CD4-positive, alpha-beta T cell (primary cell): ENCODE measurements around the gene OPA3. TPM values are rescaled to one million over a fixed set of nuclear protein-coding genes. Genes with fewer than 3 reads are reported as not detected.

Experiments
- ATAC-seq: fragments of 200-7000 bp; cut with Tn5 transposase; one replicate; pipeline ENCODE4 v1.10.0; 2022; ENCODE audit warnings: mild to moderate bottlenecking; ENCODE audit not compliant: poor library complexity
- CTCF ChIA-PET: fragments of 350-600 bp; sonication (Branson Sonifier 250); formaldehyde crosslinking; loops from one replicate; lab custom pipeline; 2021; ENCODE audit warnings: antibody characterized with exemption, inconsistent platforms; lab: Charles Lee
- POLR2A ChIA-PET: fragments of 350-600 bp; sonication (Branson Sonifier 250); formaldehyde crosslinking; loops from one replicate; lab custom pipeline; 2021; ENCODE audit warnings: antibody characterized with exemption, inconsistent platforms; lab: Charles Lee
- DNase-seq, 14 experiments: peaks; one replicate each; pipeline ENCODE4 v3.0.0-alpha.2; 2013 to 2020; ENCODE audit warnings: mixed read lengths in 2 of 14
- H3K27ac ChIP-seq, 2 donors: one replicate each; pipeline versions ENCODE4 v1.5.1 to v1.7.0; 2013; ENCODE audit warnings: low read length in 2 of 2, low read depth in 1 of 2, mild to moderate bottlenecking in 1 of 2
- H3K27me3 ChIP-seq, 2 experiments: 1 replicate in 1 of 2; 2 replicates in 1 of 2; pipeline versions ENCODE4 v1.6.1 to v1.7.0; 2013; ENCODE audit warnings: low read length in 2 of 2, control low read depth in 1 of 2, mild to moderate bottlenecking in 1 of 2, moderate library complexity in 1 of 2; ENCODE audit not compliant: insufficient read depth in 2 of 2, control insufficient read depth in 1 of 2
- H3K36me3 ChIP-seq: one replicate; pipeline ENCODE4 v1.6.1; 2013; ENCODE audit warnings: low read length, control low read depth; ENCODE audit not compliant: insufficient read depth
- H3K4me1 ChIP-seq: one replicate; pipeline ENCODE4 v1.6.1; 2013; ENCODE audit warnings: low read length, control low read depth; ENCODE audit not compliant: insufficient read depth
- H3K4me3 ChIP-seq: one replicate; pipeline ENCODE4 v1.5.1; 2013; ENCODE audit warnings: mild to moderate bottlenecking, low read length, moderate library complexity
- H3K9me3 ChIP-seq, 2 experiments: 1 replicate in 1 of 2; 2 replicates in 1 of 2; pipeline versions ENCODE4 v1.6.1 to v1.7.0; 2013; ENCODE audit warnings: low read length in 2 of 2, mild to moderate bottlenecking in 2 of 2, control low read depth in 1 of 2, moderate library complexity in 1 of 2; ENCODE audit not compliant: control insufficient read depth in 1 of 2, insufficient read depth in 1 of 2
- H3K27ac Mint-ChIP-seq: one replicate; pipeline ENCODE4 v1.8.0; 2020; ENCODE audit warnings: mixed read lengths
- H3K27me3 Mint-ChIP-seq: one replicate; pipeline ENCODE4 v1.8.0; 2021; ENCODE audit warnings: mixed read lengths
- H3K36me3 Mint-ChIP-seq: one replicate; pipeline ENCODE4 v1.8.0; 2021; ENCODE audit warnings: low read depth, mixed read lengths
- H3K4me1 Mint-ChIP-seq: one replicate; pipeline ENCODE4 v1.8.0; 2021; ENCODE audit warnings: low read depth, mixed read lengths
- H3K4me3 Mint-ChIP-seq: one replicate; pipeline ENCODE4 v1.8.0; 2020; ENCODE audit warnings: mild to moderate bottlenecking, mixed read lengths
- H3K9me3 Mint-ChIP-seq: one replicate; pipeline ENCODE4 v1.8.0; 2020; ENCODE audit warnings: mixed read lengths
- intact Hi-C, 2 experiments: fragments of 100-400 bp; cut with DNase I in 1 of 2; cut with micrococcal nuclease in 1 of 2; formaldehyde crosslinking; loops; one replicate each; pipeline versions ENCODE4 v1.15.1 to v1.9.0; 2023 to 2025; cut with DNase I, micrococcal nuclease
- total RNA-seq, 174 experiments: library from RNA in 2 of 174; stranded (reverse) in 2 of 174; gene quantifications; one replicate each; pipeline ENCODE4 v1.2.3 and lab custom pipeline; 2021 to 2026
- TF ChIP-seq, protein P1 (sequence below): fragments of 200-600 bp; IDR thresholded peaks from one replicate; pipeline ENCODE4 v1.8.0; 2022; ENCODE audit warnings: antibody characterized with exemption, mild to moderate bottlenecking

Gene OPA3
- total RNA-seq, 2 experiments from 2014 or later, result 3.1 to 3.2 TPM

DNA sequence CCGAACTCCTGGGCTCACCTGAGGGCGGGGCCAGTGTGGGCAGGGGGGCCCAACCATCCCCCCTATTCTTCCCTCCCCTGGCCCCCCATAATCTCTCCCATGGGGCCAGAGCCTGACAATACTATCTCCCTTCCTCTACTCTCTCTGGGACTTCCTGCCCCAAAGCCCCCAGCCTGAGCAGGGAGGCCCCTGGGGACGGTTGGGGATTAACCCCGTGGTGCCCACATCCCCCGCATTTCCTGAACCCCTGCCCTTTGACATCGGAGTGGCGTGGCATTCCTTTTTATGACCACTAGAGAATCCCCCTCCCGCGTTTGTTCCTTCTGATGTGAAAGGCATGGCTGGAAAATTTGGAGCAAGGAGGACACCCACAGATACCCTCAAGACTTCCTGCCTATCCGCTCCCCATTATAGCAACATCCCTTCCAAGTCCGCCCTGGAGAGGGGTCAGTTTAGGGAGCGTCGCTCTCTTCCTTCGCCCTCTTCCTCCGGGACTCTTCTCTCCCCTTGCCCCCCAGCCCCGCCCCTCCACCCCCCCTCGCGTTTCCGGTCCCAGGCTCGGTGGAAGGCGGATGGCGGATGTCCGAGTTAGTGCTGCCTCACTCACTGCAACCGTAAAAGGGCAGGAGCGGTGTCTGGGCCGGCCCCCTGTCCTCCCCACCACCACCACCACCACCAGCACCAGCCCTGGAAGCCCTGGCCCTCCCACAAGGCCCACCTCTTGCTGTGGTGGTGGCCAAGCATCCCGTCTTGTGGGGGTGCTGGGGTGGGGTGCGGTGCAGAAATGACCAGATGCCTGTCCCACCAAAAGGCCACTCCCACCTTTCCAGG lies 75.5 kb downstream of the OPA3 start:
- Histone ChIP-seq H3K9me3 (no peaks in the 10 kb centered on the region), H3K27me3 (no peaks in the 10 kb centered on the region), H3K4me3 (peak overlapping the region; percentile 89), H3K4me1 (peaks cover 65% of the 10 kb centered on the region), H3K27ac (peak overlapping the region; percentile 44 to 94), H3K36me3 (peaks cover 9% of the 10 kb centered on the region)
- CTCF ChIA-PET, result interaction anchor here (0.5 to 1.7 kb wide), 3 partner anchors 30 to 95 kb away, joined by 3 to 8 read pairs (median 3); no protein-coding TSS in a partner anchor
- DNase-seq, result peak in 5 of 14 experiments; percentile 29 to 69 (median 54)
- H3K9me3 Mint-ChIP-seq, result no peaks in the 10 kb centered on the region
- TF ChIP-seq, protein P1, sequence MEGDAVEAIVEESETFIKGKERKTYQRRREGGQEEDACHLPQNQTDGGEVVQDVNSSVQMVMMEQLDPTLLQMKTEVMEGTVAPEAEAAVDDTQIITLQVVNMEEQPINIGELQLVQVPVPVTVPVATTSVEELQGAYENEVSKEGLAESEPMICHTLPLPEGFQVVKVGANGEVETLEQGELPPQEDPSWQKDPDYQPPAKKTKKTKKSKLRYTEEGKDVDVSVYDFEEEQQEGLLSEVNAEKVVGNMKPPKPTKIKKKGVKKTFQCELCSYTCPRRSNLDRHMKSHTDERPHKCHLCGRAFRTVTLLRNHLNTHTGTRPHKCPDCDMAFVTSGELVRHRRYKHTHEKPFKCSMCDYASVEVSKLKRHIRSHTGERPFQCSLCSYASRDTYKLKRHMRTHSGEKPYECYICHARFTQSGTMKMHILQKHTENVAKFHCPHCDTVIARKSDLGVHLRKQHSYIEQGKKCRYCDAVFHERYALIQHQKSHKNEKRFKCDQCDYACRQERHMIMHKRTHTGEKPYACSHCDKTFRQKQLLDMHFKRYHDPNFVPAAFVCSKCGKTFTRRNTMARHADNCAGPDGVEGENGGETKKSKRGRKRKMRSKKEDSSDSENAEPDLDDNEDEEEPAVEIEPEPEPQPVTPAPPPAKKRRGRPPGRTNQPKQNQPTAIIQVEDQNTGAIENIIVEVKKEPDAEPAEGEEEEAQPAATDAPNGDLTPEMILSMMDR, result no peak
- POLR2A ChIA-PET, result interaction anchor here (0.9 to 1.5 kb wide), 5 partner anchors 10 to 130 kb away, joined by 3 to 4 read pairs (median 3); partner anchors contain the start of genes EML2, FOSB, OPA3 and PPM1N
- H3K4me3 Mint-ChIP-seq, result peak overlapping the region; percentile 98
- H3K36me3 Mint-ChIP-seq, result peaks cover 17% of the 10 kb centered on the region
- H3K27ac Mint-ChIP-seq, result peak overlapping the region; percentile 99
- no peaks in the 10 kb centered on the region for H3K27me3 Mint-ChIP-seq
- peaks cover 65% of the 10 kb centered on the region for H3K4me1 Mint-ChIP-seq
- intact Hi-C loops, result loop anchor here (1.0 to 5.0 kb wide), 4 partner anchors 14 to 183 kb away; partner anchors contain the start of genes QPCTL (in 1 of the 2) and SNRPD2 (in 1 of the 2)
- ATAC-seq, result no peak

DNA sequence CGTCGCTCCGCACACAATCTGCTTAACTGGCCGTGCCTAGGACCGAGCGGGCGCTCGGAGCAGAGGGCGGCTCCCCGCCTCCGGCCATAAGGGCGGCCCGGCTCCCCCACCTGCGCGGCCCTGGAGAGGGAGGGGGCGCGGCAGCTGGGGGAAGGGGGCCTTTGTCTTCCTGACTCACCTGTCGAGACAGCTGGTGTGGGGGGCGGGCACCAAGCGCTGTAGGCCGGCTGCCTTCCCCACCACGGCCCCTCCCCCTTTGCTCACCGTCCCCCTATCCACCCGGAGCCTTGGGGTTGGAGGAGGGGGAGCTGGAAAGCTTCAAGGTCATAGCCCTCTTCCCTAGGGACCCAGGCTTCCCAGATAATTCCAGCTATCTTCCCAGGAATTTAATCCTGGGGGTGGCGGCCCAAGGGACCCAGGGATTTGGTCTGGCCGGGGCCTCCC lies 76.2 kb downstream of the OPA3 start:
- H3K4me3 Mint-ChIP-seq, result peak overlapping the region; percentile 98
- peaks cover 58% of the 10 kb centered on the region for H3K4me1 ChIP-seq
- H3K9me3 ChIP-seq, result no peaks in the 10 kb centered on the region
- DNase-seq, result peak in 9 of 14 experiments; percentile 25 to 68 (median 51)
- peak overlapping the region; percentile 99 for H3K27ac Mint-ChIP-seq
- no peaks in the 10 kb centered on the region for H3K27me3 Mint-ChIP-seq
- CTCF ChIA-PET, result interaction anchor here (0.5 to 2.6 kb wide), 5 partner anchors 23 to 134 kb away, joined by 3 to 9 read pairs (median 3); no protein-coding TSS in a partner anchor
- peak overlapping the region; percentile 89 for H3K4me3 ChIP-seq
- H3K36me3 ChIP-seq, result peaks cover 4% of the 10 kb centered on the region
- ATAC-seq, result no peak
- H3K27me3 ChIP-seq, result no peaks in the 10 kb centered on the region
- TF ChIP-seq, protein P1, result no peak
- H3K4me1 Mint-ChIP-seq, result peaks cover 59% of the 10 kb centered on the region
- POLR2A ChIA-PET, result interaction anchor here (0.9 to 1.5 kb wide), 2 partner anchors 10 to 131 kb away, joined by 3 to 4 read pairs; partner anchors contain the start of genes EML2 and PPM1N
- H3K9me3 Mint-ChIP-seq, result no peaks in the 10 kb centered on the region
- peak overlapping the region; percentile 41 to 94 for H3K27ac ChIP-seq
- intact Hi-C loops, result loop anchor here (1.0 to 5.0 kb wide), 4 partner anchors 15 to 184 kb away; partner anchors contain the start of genes QPCTL (in 1 of the 2) and SNRPD2 (in 1 of the 2)
- peaks cover 12% of the 10 kb centered on the region for H3K36me3 Mint-ChIP-seq

DNA sequence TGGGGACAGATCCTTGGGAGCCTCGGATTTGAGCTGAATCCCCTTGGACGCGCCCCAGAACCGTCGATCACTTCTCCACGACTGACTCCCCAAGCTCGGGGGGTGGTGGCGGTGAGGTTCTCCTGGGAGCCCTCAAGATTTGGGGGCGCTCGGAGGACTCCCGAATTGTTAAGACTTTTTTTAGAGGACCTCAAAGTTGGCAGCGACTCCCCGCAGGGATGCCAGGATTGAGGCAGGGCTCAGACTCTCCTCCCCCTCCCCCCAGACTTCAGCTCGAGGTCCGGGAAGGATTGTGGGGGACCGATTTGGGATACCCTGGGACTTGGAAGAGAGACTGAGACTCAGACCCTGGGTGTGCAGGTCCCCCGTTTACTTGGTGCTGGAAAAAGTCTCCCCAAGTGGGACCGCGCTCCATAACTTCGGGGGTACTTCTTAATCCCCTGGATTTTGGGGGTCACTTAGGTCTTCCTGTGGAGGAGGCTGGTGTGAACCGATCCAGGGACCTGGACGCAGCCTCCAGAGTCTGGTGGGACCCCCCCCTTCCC lies 76.7 kb downstream of the OPA3 start:
- Histone ChIP-seq H3K27ac (peak overlapping the region; percentile 41 to 94), H3K27me3 (no peaks in the 10 kb centered on the region), H3K4me3 (peak overlapping the region; percentile 89), H3K4me1 (peaks cover 53% of the 10 kb centered on the region), H3K9me3 (no peaks in the 10 kb centered on the region), H3K36me3 (peaks cover 4% of the 10 kb centered on the region)
- no peak for DNase-seq
- Mint-ChIP-seq H3K36me3 (peaks cover 12% of the 10 kb centered on the region), H3K27ac (peak overlapping the region; percentile 99), H3K9me3 (no peaks in the 10 kb centered on the region), H3K4me3 (peak overlapping the region; percentile 98), H3K27me3 (no peaks in the 10 kb centered on the region), H3K4me1 (peaks cover 56% of the 10 kb centered on the region)
- intact Hi-C loops, result loop anchor here (1.0 to 5.0 kb wide), 8 partner anchors 15 to 184 kb away; partner anchors contain the start of genes OPA3 (in 1 of the 2), QPCTL (in 1 of the 2) and SNRPD2 (in 1 of the 2)
- ChIA-PET POLR2A (interaction anchor here (0.9 to 1.5 kb wide), 3 partner anchors 9 to 134 kb away, joined by 3 to 4 read pairs (median 3); partner anchors contain the start of genes EML2 and PPM1N), CTCF (interaction anchor here (1.2 to 2.6 kb wide), 4 partner anchors 22 to 134 kb away, joined by 3 to 9 read pairs (median 6); no protein-coding TSS in a partner anchor)
- TF ChIP-seq, protein P1, result no peak
- no peak for ATAC-seq
